Stimulated activated naive B cell treated with anti-CD40 and anti-IgM and Interleukin-4, amounts not matched to agents 10 μg/mL and 1 μg/mL and 100 μg/mL, for 72 hours (primary cell): ENCODE measurements around the gene PRKCA.

Source experiments
- ATAC-seq, 2 donors: fragments of 150-1000 bp; cut with Tn5 transposase; replicated peaks; 2 replicates each; pipeline ENCODE4 v1.10.0; 2021; ENCODE audit warnings: moderate library complexity in 1 of 2
- DNase-seq: peaks from one replicate; pipeline ENCODE4 v3.0.0; 2021
- H3K27ac Mint-ChIP-seq: one replicate; pipeline ENCODE4 v1.8.0; 2022; ENCODE audit warnings: mild to moderate bottlenecking, mixed read lengths
- H3K27me3 Mint-ChIP-seq, 2 donors: one replicate each; pipeline ENCODE4 v1.8.0; 2022; ENCODE audit warnings: mixed read lengths in 2 of 2
- H3K36me3 Mint-ChIP-seq, 2 donors: one replicate each; pipeline ENCODE4 v1.8.0; 2022; ENCODE audit warnings: mixed read lengths in 2 of 2, mild to moderate bottlenecking in 1 of 2
- H3K4me1 Mint-ChIP-seq, 2 donors: one replicate each; pipeline ENCODE4 v1.8.0; 2022; ENCODE audit warnings: mixed read lengths in 2 of 2, mild to moderate bottlenecking in 1 of 2
- H3K4me3 Mint-ChIP-seq, 2 donors: one replicate each; pipeline ENCODE4 v1.8.0; 2022; ENCODE audit warnings: mild to moderate bottlenecking in 2 of 2, mixed read lengths in 2 of 2, moderate library complexity in 1 of 2
- H3K9me3 Mint-ChIP-seq, 2 donors: one replicate each; pipeline ENCODE4 v1.8.0; 2022; ENCODE audit warnings: mixed read lengths in 2 of 2, mild to moderate bottlenecking in 1 of 2

PRKCA gene

DNA sequence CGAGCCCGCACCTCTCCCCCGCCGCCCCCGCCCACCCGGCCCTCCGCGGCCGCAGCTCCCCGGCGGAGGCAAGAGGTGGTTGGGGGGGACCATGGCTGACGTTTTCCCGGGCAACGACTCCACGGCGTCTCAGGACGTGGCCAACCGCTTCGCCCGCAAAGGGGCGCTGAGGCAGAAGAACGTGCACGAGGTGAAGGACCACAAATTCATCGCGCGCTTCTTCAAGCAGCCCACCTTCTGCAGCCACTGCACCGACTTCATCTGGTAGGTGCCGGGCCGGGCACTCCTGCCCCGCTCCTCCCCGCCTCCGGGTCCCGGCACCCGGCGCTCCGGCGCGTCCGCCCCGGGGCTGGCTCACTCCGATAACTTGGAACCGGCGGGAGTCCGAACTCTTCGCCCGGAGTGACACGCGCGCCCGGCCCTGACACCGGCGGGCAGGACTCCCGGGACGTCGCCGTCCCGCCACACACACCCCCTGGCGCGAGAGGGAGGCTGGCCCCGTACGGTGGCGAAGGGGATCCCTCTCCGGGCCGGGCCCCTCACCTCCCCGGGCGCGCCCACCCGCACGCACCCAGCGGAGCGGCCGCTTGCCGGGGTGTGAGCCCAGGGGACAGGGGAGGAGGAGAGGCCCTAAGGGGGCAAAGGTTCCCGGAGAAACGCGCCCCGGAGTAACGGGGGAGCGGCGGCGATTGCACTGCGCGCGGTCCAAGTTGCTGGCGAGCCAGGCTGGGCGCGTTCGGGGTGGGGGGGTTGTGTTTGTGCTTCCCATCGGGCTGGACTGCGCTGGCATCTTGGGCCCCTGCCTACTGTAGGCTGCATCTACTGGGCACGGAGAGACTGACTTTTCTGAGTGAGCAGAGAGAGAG lies 581 bp downstream of the PRKCA start:
- H3K9me3 Mint-ChIP-seq = no peaks in the 10 kb centered on the region
- H3K4me3 Mint-ChIP-seq = peak overlapping the region; percentile 84 to 87
- H3K36me3 Mint-ChIP-seq = peaks cover 2 to 15% of the 10 kb centered on the region in 2 donors
- H3K4me1 Mint-ChIP-seq = peaks cover 10 to 12% of the 10 kb centered on the region in 2 donors
- H3K27ac Mint-ChIP-seq = peak overlapping the region; percentile 52
- peak; percentile 39 to 43 for ATAC-seq
- peaks cover 42 to 50% of the 10 kb centered on the region in 2 donors for H3K27me3 Mint-ChIP-seq
- peak; percentile 4 for DNase-seq

DNA sequence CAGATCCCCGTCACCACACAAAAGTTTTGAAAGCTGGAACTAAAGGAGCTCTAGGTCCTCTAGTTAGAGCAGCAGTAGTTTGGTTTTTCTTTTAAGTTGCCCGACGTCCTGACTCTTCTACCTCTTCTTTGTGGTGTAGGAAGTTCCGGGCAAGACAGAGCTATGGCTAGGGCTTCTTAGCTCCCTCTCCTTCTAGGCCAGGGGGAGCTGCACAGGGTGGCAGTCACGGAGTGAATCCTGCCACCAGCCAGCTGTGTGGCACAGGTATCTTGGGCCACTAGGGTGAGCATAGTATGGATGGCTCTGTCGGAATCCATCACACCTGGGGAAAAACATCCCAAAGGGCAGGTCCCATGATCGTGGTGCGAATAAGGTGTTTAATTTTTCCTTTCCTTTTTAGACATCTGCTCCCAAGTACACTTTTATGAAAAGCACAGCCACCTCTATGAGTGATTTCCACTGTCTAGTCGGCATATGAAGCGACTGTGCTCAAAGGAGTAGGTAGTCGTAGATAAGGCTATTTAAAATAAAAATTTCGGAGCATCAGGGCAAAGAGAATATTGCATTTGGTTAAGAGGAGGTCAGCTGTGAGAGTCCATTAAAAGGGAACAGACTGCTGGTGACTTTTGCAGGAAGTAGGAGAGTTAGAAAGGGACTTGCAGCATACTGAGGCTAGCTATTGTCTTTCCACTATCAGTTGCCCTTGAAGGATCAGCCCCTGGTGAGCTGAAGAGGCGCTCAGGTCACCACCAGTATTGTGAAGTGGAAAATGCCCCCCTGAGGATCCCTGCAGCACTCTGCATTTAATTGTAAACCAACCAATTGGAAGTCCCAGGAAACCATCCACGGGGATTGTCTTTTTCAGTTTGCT lies 2.1 kb downstream of the PRKCA start:
- no peak for ATAC-seq
- Mint-ChIP-seq H3K4me3 (peak overlapping the region in 1 of 2 donors; percentile 68), H3K27me3 (peaks cover 37 to 47% of the 10 kb centered on the region in 2 donors), H3K27ac (no peak overlapping the region), H3K36me3 (peaks cover 3 to 16% of the 10 kb centered on the region in 2 donors), H3K9me3 (no peaks in the 10 kb centered on the region), H3K4me1 (peaks cover 10 to 12% of the 10 kb centered on the region in 2 donors)
- DNase-seq = no peak

DNA sequence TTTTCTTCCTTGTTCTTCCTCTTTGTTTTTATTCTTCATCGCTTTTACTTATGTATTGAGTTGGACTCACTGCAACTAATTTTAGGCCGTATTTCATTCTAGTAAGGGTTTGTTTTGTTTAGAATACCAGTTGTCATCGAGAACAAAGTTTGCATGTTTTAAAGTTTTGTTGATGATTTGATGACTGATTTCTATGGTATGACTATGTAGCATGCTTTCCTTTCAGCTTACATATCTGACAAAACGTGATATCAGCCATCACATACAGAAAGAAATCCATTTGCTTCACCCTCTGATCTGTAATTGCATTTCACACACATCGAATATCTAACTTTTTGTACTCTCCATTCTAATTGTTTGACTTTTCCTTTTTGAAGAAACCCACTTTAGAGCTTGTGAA lies 4.0 kb downstream of the PRKCA start:
- Mint-ChIP-seq H3K27me3 (peaks cover 29% of the 10 kb centered on the region in 2 donors), H3K4me3 (no peak overlapping the region), H3K36me3 (peaks cover 3 to 17% of the 10 kb centered on the region in 2 donors), H3K4me1 (peaks cover 9 to 11% of the 10 kb centered on the region in 2 donors), H3K9me3 (no peaks in the 10 kb centered on the region), H3K27ac (no peak overlapping the region)
- DNase-seq (no peak), ATAC-seq (no peak)

DNA sequence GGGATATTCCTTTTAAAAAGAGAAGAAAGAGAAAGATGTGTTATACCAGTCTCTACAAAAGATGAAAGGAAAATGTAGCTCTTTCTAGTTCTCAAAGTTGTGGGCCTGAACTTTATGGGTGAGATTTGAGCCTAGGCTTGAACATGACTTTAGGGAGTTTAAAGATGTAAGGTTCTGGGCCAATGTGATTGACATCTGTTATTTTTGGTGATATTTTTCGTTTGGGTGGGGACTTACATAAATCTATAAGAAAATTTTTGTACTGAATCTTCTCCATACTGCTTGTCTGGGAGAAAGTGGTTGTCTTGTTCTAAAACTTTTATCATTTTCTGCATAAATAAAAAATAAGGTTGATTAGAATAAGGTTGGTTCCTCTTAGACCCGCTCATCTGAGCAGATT lies 4.8 kb downstream of the PRKCA start:
- Mint-ChIP-seq H3K9me3 (no peaks in the 10 kb centered on the region), H3K4me3 (no peak overlapping the region), H3K4me1 (peaks cover 6% of the 10 kb centered on the region in 2 donors), H3K36me3 (peaks cover 2 to 13% of the 10 kb centered on the region in 2 donors), H3K27ac (no peak overlapping the region), H3K27me3 (peaks cover 25 to 26% of the 10 kb centered on the region in 2 donors)
- ATAC-seq = no peak
- DNase-seq = no peak

- H3K36me3 Mint-ChIP-seq = peaks cover 2 to 13% of the 10 kb centered on the region in 2 donors
- DNase-seq = no peak
- H3K27me3 Mint-ChIP-seq = peaks cover 24 to 29% of the 10 kb centered on the region in 2 donors
- peaks cover 0 to 2% of the 10 kb centered on the region in 2 donors for H3K4me1 Mint-ChIP-seq
- ATAC-seq = no peak
- no peaks in the 10 kb centered on the region for H3K9me3 Mint-ChIP-seq
- no peak overlapping the region for H3K27ac Mint-ChIP-seq
- no peak overlapping the region for H3K4me3 Mint-ChIP-seq
Observed at GRCh38 chr17:66308856-66309255, 6.4 kb downstream of the PRKCA start.

DNA sequence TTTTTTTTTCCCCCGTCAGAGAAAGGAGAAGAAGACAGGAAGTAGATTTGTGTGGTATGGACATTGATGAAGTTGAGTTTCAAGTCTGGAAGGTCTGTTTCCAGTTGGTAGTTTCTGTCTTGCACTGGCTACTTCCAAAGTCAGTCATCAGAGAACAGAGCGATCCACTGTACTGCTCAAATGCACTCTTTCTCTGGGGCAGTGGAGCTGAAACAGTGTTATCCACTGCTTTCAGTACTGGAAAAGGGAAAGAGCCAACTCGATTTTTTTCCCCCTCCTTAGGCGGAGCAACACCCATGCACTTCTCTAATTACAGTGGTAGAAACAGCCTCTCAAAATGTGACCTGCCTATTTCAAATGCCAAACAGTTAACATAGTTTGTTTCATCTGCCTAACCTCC lies 7.4 kb downstream of the PRKCA start:
- Mint-ChIP-seq H3K27ac (no peak overlapping the region), H3K4me3 (no peak overlapping the region), H3K9me3 (no peaks in the 10 kb centered on the region), H3K4me1 (no peaks in the 10 kb centered on the region), H3K36me3 (peaks cover 2 to 10% of the 10 kb centered on the region in 2 donors), H3K27me3 (peaks cover 20 to 21% of the 10 kb centered on the region in 2 donors)
- no peak for ATAC-seq
- no peak for DNase-seq

DNA sequence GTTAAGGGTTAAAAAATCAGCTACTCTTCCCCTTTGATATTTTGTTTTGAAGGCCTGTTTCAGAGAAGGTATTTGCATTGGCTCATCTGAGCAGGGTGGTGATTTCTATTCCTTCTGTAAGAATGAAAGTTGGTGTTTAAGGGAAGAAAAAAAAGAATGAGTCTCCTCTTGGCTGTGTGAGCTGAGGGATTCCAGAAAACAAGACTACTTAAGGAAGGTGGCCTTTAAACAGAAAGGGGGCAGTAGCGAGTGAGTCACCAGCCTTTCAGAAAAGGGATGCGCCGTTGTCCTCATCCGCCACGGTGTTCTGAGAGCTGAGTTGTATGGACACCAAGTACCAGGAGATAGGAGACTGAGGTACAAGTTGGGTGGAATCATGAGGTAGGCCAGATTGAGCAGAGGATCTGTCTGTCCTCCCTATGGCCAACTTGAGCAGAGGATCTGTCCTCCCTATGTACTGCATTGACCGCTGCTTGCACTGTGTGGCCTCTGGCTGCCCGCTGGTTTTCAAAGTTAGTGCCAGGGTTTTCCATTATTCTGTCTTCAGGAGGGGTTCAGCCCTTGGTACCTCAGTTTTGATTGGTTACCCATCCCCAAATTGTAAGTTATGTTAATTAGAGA lies 8.2 kb downstream of the PRKCA start:
- DNase-seq (no peak), ATAC-seq (no peak)
- Mint-ChIP-seq H3K4me3 (no peak overlapping the region), H3K27me3 (peaks cover 21% of the 10 kb centered on the region in 2 donors), H3K27ac (no peak overlapping the region), H3K4me1 (no peaks in the 10 kb centered on the region), H3K9me3 (no peaks in the 10 kb centered on the region), H3K36me3 (peaks cover 2 to 10% of the 10 kb centered on the region in 2 donors)

- H3K4me3 Mint-ChIP-seq = no peak overlapping the region
- no peak overlapping the region for H3K27ac Mint-ChIP-seq
- H3K9me3 Mint-ChIP-seq = no peaks in the 10 kb centered on the region
- H3K27me3 Mint-ChIP-seq = peaks cover 24 to 33% of the 10 kb centered on the region in 2 donors
- no peaks in the 10 kb centered on the region for H3K4me1 Mint-ChIP-seq
- no peak for DNase-seq
- no peak for ATAC-seq
- peaks cover 2 to 4% of the 10 kb centered on the region in 2 donors for H3K36me3 Mint-ChIP-seq
Observed at GRCh38 chr17:66312912-66313311, 10.5 kb downstream of the PRKCA start.

DNA sequence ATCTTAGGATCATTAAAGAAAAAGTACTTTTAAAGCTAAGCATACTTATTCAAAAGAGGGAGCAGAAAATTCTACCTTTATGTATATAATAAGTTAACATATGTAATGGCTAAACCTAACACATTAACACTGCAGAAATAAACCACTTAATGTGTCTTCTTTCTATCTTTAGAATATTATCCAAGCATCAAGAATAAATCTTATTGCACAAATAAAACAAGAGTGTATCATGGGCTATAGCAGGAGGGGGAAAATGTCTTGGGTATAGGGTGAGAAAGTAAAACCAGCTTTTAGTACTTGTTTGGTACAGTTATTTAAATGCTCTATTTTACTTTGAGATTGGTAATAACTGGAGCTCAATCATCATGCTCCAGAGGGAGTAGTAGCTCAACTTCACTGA lies 10.9 kb downstream of the PRKCA start:
- DNase-seq (no peak), ATAC-seq (no peak)
- Mint-ChIP-seq H3K4me3 (no peak overlapping the region), H3K9me3 (no peaks in the 10 kb centered on the region), H3K36me3 (peaks cover 2 to 4% of the 10 kb centered on the region in 2 donors), H3K27me3 (peaks cover 24 to 32% of the 10 kb centered on the region in 2 donors), H3K4me1 (no peaks in the 10 kb centered on the region), H3K27ac (peak overlapping the region; percentile 60)

GRCh38 chr17:66313995-66314659 lies 11.7 kb downstream of the PRKCA start:
- no peak overlapping the region for H3K4me3 Mint-ChIP-seq
- H3K27me3 Mint-ChIP-seq = peaks cover 24 to 26% of the 10 kb centered on the region in 2 donors
- DNase-seq = no peak
- no peaks in the 10 kb centered on the region for H3K9me3 Mint-ChIP-seq
- ATAC-seq = no peak
- no peaks in the 10 kb centered on the region for H3K4me1 Mint-ChIP-seq
- H3K36me3 Mint-ChIP-seq = peaks cover 0 to 4% of the 10 kb centered on the region in 2 donors
- no peak overlapping the region for H3K27ac Mint-ChIP-seq

DNA sequence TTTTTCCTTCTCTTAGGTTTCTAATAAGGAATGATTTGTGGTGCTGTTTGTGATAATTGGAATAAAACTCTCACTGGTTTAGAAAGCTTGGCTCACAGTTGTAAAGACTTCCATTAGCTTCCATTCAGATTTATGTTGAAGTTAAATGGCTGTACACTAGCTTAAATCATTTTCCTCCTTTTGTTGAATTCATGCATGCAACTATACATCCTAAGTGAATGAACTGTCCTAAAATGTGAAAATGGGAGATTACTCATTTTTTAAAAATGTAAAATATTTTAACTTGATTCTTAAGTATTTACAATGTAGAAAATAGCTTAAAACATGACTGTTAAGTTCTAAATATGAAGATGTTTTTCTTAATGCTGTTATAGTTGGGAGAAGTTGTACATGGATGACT lies 15.2 kb downstream of the PRKCA start:
- H3K27me3 Mint-ChIP-seq = peaks cover 11 to 27% of the 10 kb centered on the region in 2 donors
- no peak overlapping the region for H3K4me3 Mint-ChIP-seq
- peaks cover 0 to 7% of the 10 kb centered on the region in 2 donors for H3K9me3 Mint-ChIP-seq
- DNase-seq (no peak), ATAC-seq (no peak)
- peaks cover 0 to 5% of the 10 kb centered on the region in 2 donors for H3K36me3 Mint-ChIP-seq
- no peak overlapping the region for H3K27ac Mint-ChIP-seq
- H3K4me1 Mint-ChIP-seq = no peaks in the 10 kb centered on the region

- peaks cover 11 to 27% of the 10 kb centered on the region in 2 donors for H3K27me3 Mint-ChIP-seq
- H3K9me3 Mint-ChIP-seq = peaks cover 0 to 8% of the 10 kb centered on the region in 2 donors
- no peak overlapping the region for H3K27ac Mint-ChIP-seq
- peaks cover 0 to 5% of the 10 kb centered on the region in 2 donors for H3K36me3 Mint-ChIP-seq
- DNase-seq (no peak), ATAC-seq (no peak)
- H3K4me3 Mint-ChIP-seq = no peak overlapping the region
- H3K4me1 Mint-ChIP-seq = no peaks in the 10 kb centered on the region
Observed at GRCh38 chr17:66319226-66319625, 16.8 kb downstream of the PRKCA start.

DNA sequence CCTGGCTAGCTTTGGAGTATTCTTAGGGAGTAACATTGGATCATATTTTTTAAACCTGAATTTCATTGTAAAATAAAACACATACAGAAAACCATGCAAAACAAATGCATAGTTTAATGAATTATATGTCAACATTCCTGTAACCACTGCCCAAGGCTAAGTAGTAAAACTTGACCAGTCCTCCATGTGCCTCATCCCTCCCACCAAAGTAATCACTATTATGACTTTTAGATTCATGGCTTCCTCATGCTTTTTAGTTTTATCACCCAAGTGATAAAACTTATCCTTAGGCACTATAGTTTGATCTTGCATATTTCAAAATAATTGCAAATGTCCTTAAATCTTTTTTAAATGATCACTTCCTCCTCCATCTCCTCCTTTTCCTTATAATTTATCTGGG lies 20.4 kb downstream of the PRKCA start:
- H3K4me1 Mint-ChIP-seq = no peaks in the 10 kb centered on the region
- peaks cover 0 to 5% of the 10 kb centered on the region in 2 donors for H3K36me3 Mint-ChIP-seq
- H3K27me3 Mint-ChIP-seq = peaks cover 4 to 14% of the 10 kb centered on the region in 2 donors
- no peak for ATAC-seq
- no peak overlapping the region for H3K4me3 Mint-ChIP-seq
- no peak overlapping the region for H3K27ac Mint-ChIP-seq
- peaks cover 0 to 8% of the 10 kb centered on the region in 2 donors for H3K9me3 Mint-ChIP-seq
- DNase-seq = no peak
